SK-N-SH treated with all-trans-retinoic acid at 6 μM for 48 hours (cell line): Measurements from ENCODE around the gene PIBF1.

Experiments
- CSRNP3 ChIP-seq: fragments of 250-450 bp; sonication (Bioruptor Pico); IDR thresholded peaks from 2 replicates; pipeline ENCODE4 v1.5.1; 2021; ENCODE audit warnings: mild to moderate bottlenecking, moderate library complexity
- ESRRG ChIP-seq: fragments of 250-450 bp; sonication (Bioruptor Pico); IDR thresholded peaks from 2 replicates; pipeline ENCODE4 v1.6.1; 2021; ENCODE audit warnings: mild to moderate bottlenecking
- PATZ1 ChIP-seq: fragments of 250-450 bp; sonication (Bioruptor Pico); IDR thresholded peaks from 2 replicates; pipeline ENCODE4 v1.8.0; 2020; ENCODE audit warnings: mild to moderate bottlenecking, moderate library complexity, borderline replicate concordance
- RARB ChIP-seq: fragments of 250-450 bp; sonication (Bioruptor Pico); IDR thresholded peaks from 2 replicates; pipeline ENCODE4 v1.8.0; 2021; ENCODE audit warnings: mild to moderate bottlenecking, moderate library complexity
- TOX ChIP-seq: fragments of 250-450 bp; sonication (Bioruptor Pico); IDR thresholded peaks from 2 replicates; pipeline ENCODE4 v1.8.0; 2021; ENCODE audit warnings: mild to moderate bottlenecking, moderate library complexity, borderline replicate concordance
- ZFP30 ChIP-seq: fragments of 450-650 bp; formaldehyde crosslinking; IDR thresholded peaks from 2 replicates; pipeline ENCODE4 v1.5.0; 2022; ENCODE audit warnings: mild to moderate bottlenecking, moderate library complexity
- ZNF70 ChIP-seq: fragments of 450-650 bp; formaldehyde crosslinking; IDR thresholded peaks from 2 replicates; pipeline ENCODE4 v1.5.0; 2020; ENCODE audit warnings: mild to moderate bottlenecking, moderate library complexity

GRCh38 chr13:73011751-73012150, 229.8 kb downstream of the PIBF1 start:
- TF ChIP-seq ESRRG (CRISPR knock-in tag) = no peak
- TF ChIP-seq RARB (CRISPR knock-in tag) = no peak
- no peak for TF ChIP-seq CSRNP3
- TF ChIP-seq ZFP30 (CRISPR knock-in tag) = no peak
- no peak for TF ChIP-seq TOX (CRISPR knock-in tag)
- TF ChIP-seq ZNF70 (CRISPR knock-in tag) = no peak
- no peak for TF ChIP-seq PATZ1 (CRISPR knock-in tag)
